GM12878 (cell line): ENCODE results near the gene NCKAP5. TPM values are rescaled to one million over a fixed set of nuclear protein-coding genes. Genes with fewer than 3 reads are reported as not detected.
A peak's percentile ranks its signal among the peaks of the same experiment; 100 is the strongest.

Experiments used
- ATAC-seq: fragments of 200-7000 bp; cut with Tn5 transposase; 3 replicates; pipeline ENCODE4 v1.9.1; 2020; ENCODE audit warnings: mild to moderate bottlenecking, moderate library complexity
- BruUV-seq: library from RNA; stranded (reverse); fragments of 400-500 nt; replicated peaks from 2 replicates; lab custom pipeline; 2021; lab: Mats Ljungman, UMichigan
- CTCF ChIA-PET: fragments of 300-600 bp; sonication (Branson Sonifier 250); formaldehyde crosslinking; extraction: SDS; loops from one replicate; lab custom pipeline; 2021; ENCODE audit warnings: inconsistent platforms; lab: Yijun Ruan, JAX
- POLR2A ChIA-PET: fragments of 350-600 bp; formaldehyde crosslinking; extraction: SDS; loops from one replicate; lab custom pipeline; 2021; ENCODE audit warnings: inconsistent platforms; lab: Charles Lee
- RAD21 ChIA-PET: fragments of 300-600 bp; sonication (Branson Sonifier 250); formaldehyde crosslinking; loops from one replicate; lab custom pipeline; 2023; ENCODE audit warnings: antibody characterized with exemption; ENCODE audit not compliant: unreplicated experiment; lab: Charles Lee
- SMC1A ChIA-PET: fragments of 300-600 bp; sonication (Branson Sonifier 250); formaldehyde crosslinking; loops from one replicate; lab custom pipeline; 2023; ENCODE audit not compliant: unreplicated experiment, uncharacterized antibody; lab: Charles Lee
- DNase-seq: peaks from one replicate; pipeline ENCODE4 v3.0.0-alpha.2; 2011; ENCODE audit warnings: low read depth, low spot score
- FAIRE-seq: peaks from 3 replicates; lab custom pipeline; 2011; peaks lifted over from hg19 to GRCh38; lab: Jason Lieb, UNC
- H2AFZ ChIP-seq: 2 replicates; pipeline ENCODE4 v1.6.0; 2011; ENCODE audit warnings: low read depth, low read length, control low read depth; ENCODE audit not compliant: control insufficient read depth
- H3K27ac ChIP-seq: 2 replicates; pipeline ENCODE4 v1.5.1; 2011; ENCODE audit warnings: control low read depth; ENCODE audit not compliant: control insufficient read depth, insufficient read depth
- H3K27me3 ChIP-seq, 2 experiments: replicated peaks in 1 of 2; 2 replicates each; pipeline versions ENCODE4 v1.6.0 to v1.6.1; 2011; ENCODE audit warnings: low read length in 1 of 2; ENCODE audit not compliant: control insufficient read depth in 2 of 2, insufficient read depth in 2 of 2
- H3K36me3 ChIP-seq, 2 experiments: 2 replicates each; pipeline ENCODE4 v1.5.1; 2011; ENCODE audit warnings: low read length in 1 of 2; ENCODE audit not compliant: control insufficient read depth in 2 of 2, insufficient read depth in 2 of 2
- H3K4me1 ChIP-seq: 2 replicates; pipeline ENCODE4 v1.6.1; 2011; ENCODE audit warnings: mild to moderate bottlenecking, low read length, moderate library complexity, mixed read lengths; ENCODE audit not compliant: control insufficient read depth, insufficient read depth
- H3K4me2 ChIP-seq: 2 replicates; pipeline ENCODE4 v1.6.0; 2011; ENCODE audit warnings: control low read depth; ENCODE audit not compliant: control insufficient read depth, insufficient read depth
- H3K4me3 ChIP-seq: fragments of 200-600 bp; sonication (generic); 2 replicates; pipeline ENCODE4 v1.5.1; 2016
- H3K79me2 ChIP-seq: 2 replicates; pipeline ENCODE4 v1.6.0; 2011; ENCODE audit warnings: low read length; ENCODE audit not compliant: control insufficient read depth, insufficient read depth
- H3K9ac ChIP-seq: 2 replicates; pipeline ENCODE4 v1.8.0; 2011; ENCODE audit warnings: low read length, control low read depth, mixed read lengths; ENCODE audit not compliant: control insufficient read depth, insufficient read depth
- H3K9me3 ChIP-seq: replicated peaks from 3 replicates; pipeline ENCODE4 v1.5.1; 2011; ENCODE audit warnings: mild to moderate bottlenecking, low read length; ENCODE audit not compliant: control insufficient read depth, insufficient read depth
- H4K20me1 ChIP-seq: 2 replicates; pipeline ENCODE4 v1.6.0; 2011; ENCODE audit not compliant: control insufficient read depth, insufficient read depth
- BCL3 ChIP-seq: IDR thresholded peaks from 2 replicates; pipeline ENCODE4 v1.6.1; 2011; ENCODE audit warnings: borderline replicate concordance, low read depth, mild to moderate bottlenecking, moderate library complexity, low read length; ENCODE audit not compliant: insufficient read depth, poor library complexity, severe bottlenecking
- BHLHE40 ChIP-seq, 2 experiments: fragments of 450-650 bp in 1 of 2; IDR thresholded peaks; 2 replicates each; pipeline ENCODE4 v1.6.1; 2011 to 2017; ENCODE audit warnings: low read depth in 2 of 2, borderline replicate concordance in 1 of 2, improper control_type of control experiment in 1 of 2, low read length in 1 of 2, mild to moderate bottlenecking in 1 of 2
- CHD2 ChIP-seq: IDR thresholded peaks from 2 replicates; pipeline ENCODE4 v1.6.1; 2011; ENCODE audit warnings: low read depth, low read length, improper control_type of control experiment, borderline replicate concordance
- CHD4 ChIP-seq: fragments of 200-600 bp; sonication (generic); IDR thresholded peaks from 2 replicates; pipeline ENCODE4 v1.6.1; 2016; ENCODE audit warnings: mild to moderate bottlenecking
- MEF2B ChIP-seq: fragments of 450-650 bp; IDR thresholded peaks from 2 replicates; pipeline ENCODE4 v1.6.1; 2018; ENCODE audit warnings: mild to moderate bottlenecking, moderate library complexity; ENCODE audit not compliant: partially characterized antibody, poor library complexity, severe bottlenecking
- MTA3 ChIP-seq: IDR thresholded peaks from 2 replicates; pipeline ENCODE4 v1.6.1; 2012; ENCODE audit warnings: low read length, inconsistent platforms, borderline replicate concordance
- MYB ChIP-seq: fragments of 150-350 bp; IDR thresholded peaks from 2 replicates; pipeline ENCODE4 v1.6.1; 2014; ENCODE audit warnings: mild to moderate bottlenecking, low read depth, low read length, borderline replicate concordance
- PAX8 ChIP-seq: fragments of 450-650 bp; IDR thresholded peaks from 2 replicates; pipeline ENCODE4 v1.6.1; 2017; ENCODE audit warnings: mild to moderate bottlenecking, moderate library complexity
- RAD51 ChIP-seq: fragments of 450-650 bp; IDR thresholded peaks from 2 replicates; pipeline ENCODE4 v1.6.1; 2016; ENCODE audit warnings: moderate library complexity, mild to moderate bottlenecking, inconsistent platforms
- WGBS: methylation state at CpG from one replicate; pipeline ENCODE4 v1.1.6; 2016; ENCODE audit warnings: low lambda C conversion rate; ENCODE audit not compliant: insufficient replicate concordance, insufficient coverage; ENCODE audit errors: missing lambda C conversion rate; 5-methylcytosine and 5-hydroxymethylcytosine counted together
- in situ Hi-C: fragments of 300-500 bp; cut with MboI; formaldehyde crosslinking; loops from 9 replicates; pipeline ENCODE4 v1.14.3; 2018; ENCODE audit warnings: mixed read lengths
- intact Hi-C: fragments of 100-400 bp; cut with micrococcal nuclease; formaldehyde crosslinking; loops from one replicate; pipeline ENCODE4 v1.14.2; 2022; ENCODE audit not compliant: unreplicated experiment
- polyA plus RNA-seq, 11 experiments: library from polyadenylated mRNA; depleted of rRNA in 4 of 11; unstranded in 6 of 11; stranded (reverse) in 5 of 11; fragments of >200 nt; fragmentation: Nextera tagmentation in 4 of 11; fragmentation: Illumina TruSeq in 1 of 11; extraction: Ambion mirVana in 4 of 11; extraction: Trizol in 1 of 11; gene quantifications; 1 replicate in 1 of 11; 2 replicates in 10 of 11; pipeline versions ENCODE4 v1.2.1 to v1.2.3, GENCODE V29; 2011 to 2016; ENCODE audit warnings: inconsistent platforms in 2 of 11, missing spikeins in 2 of 11, low read depth in 1 of 11
- total RNA-seq, 4 experiments: library from RNA; depleted of rRNA in 3 of 4; stranded (reverse); fragments of >200 nt in 3 of 4; fragmentation: Illumina TruSeq in 1 of 4; extraction: Trizol in 1 of 4; gene quantifications; 2 replicates each; pipeline versions ENCODE4 v1.2.1 to v1.2.3, GENCODE V29; 2013 to 2021
- TF ChIP-seq, protein P1 (sequence below): fragments of 150-350 bp; IDR thresholded peaks from 2 replicates; pipeline ENCODE4 v1.6.1; 2016; ENCODE audit warnings: low read depth, low read length
- TF ChIP-seq, protein P2 (sequence below): fragments of 450-650 bp; IDR thresholded peaks from 2 replicates; pipeline ENCODE4 v1.6.1; 2016; ENCODE audit warnings: mild to moderate bottlenecking
- TF ChIP-seq, protein P3 (sequence below): fragments of 450-650 bp; IDR thresholded peaks from 2 replicates; pipeline ENCODE4 v1.6.1; 2018; ENCODE audit warnings: borderline replicate concordance, mild to moderate bottlenecking; ENCODE audit not compliant: partially characterized antibody

NCKAP5 gene
- total and polyA plus RNA-seq, 10 of the 15 experiments (the other 5 are each of a cell fraction or from before 2014, with no cell fraction given), result 0.06 to 0.44 (median 0.16) TPM

DNA sequence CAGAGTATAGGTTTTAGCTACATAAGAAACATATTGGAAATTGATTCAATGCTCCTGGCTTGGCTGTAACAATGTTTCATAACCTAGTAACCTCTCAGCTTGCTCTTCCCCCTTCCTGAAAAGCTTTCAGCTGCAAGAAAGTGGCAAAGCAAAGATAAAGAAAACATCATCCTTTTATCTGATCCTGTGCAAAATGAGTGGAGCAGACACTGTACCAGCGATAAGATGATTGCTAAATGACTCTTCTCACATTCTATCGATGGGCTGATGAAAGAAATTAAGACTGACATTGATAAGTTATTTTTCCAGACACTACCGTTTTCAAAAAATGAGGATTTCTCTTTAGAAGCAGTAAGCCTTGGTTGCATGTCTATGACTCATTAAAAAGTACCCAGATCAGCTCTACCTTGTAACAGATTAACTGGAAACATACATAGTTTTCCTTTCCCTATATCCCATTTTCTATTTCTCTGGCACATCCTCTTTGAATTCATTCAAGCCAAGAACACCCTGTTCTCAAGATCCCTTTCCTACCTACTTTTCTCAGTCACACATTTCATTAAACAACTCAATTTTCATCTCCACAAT, 811.2 kb downstream of the NCKAP5 start (continued):
- TF ChIP-seq MEF2B (no peak), PAX8 (no peak), MTA3 (no peak), CHD4 (no peak)
- TF ChIP-seq, protein P1, sequence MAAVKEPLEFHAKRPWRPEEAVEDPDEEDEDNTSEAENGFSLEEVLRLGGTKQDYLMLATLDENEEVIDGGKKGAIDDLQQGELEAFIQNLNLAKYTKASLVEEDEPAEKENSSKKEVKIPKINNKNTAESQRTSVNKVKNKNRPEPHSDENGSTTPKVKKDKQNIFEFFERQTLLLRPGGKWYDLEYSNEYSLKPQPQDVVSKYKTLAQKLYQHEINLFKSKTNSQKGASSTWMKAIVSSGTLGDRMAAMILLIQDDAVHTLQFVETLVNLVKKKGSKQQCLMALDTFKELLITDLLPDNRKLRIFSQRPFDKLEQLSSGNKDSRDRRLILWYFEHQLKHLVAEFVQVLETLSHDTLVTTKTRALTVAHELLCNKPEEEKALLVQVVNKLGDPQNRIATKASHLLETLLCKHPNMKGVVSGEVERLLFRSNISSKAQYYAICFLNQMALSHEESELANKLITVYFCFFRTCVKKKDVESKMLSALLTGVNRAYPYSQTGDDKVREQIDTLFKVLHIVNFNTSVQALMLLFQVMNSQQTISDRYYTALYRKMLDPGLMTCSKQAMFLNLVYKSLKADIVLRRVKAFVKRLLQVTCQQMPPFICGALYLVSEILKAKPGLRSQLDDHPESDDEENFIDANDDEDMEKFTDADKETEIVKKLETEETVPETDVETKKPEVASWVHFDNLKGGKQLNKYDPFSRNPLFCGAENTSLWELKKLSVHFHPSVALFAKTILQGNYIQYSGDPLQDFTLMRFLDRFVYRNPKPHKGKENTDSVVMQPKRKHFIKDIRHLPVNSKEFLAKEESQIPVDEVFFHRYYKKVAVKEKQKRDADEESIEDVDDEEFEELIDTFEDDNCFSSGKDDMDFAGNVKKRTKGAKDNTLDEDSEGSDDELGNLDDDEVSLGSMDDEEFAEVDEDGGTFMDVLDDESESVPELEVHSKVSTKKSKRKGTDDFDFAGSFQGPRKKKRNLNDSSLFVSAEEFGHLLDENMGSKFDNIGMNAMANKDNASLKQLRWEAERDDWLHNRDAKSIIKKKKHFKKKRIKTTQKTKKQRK, result no peak

DNA sequence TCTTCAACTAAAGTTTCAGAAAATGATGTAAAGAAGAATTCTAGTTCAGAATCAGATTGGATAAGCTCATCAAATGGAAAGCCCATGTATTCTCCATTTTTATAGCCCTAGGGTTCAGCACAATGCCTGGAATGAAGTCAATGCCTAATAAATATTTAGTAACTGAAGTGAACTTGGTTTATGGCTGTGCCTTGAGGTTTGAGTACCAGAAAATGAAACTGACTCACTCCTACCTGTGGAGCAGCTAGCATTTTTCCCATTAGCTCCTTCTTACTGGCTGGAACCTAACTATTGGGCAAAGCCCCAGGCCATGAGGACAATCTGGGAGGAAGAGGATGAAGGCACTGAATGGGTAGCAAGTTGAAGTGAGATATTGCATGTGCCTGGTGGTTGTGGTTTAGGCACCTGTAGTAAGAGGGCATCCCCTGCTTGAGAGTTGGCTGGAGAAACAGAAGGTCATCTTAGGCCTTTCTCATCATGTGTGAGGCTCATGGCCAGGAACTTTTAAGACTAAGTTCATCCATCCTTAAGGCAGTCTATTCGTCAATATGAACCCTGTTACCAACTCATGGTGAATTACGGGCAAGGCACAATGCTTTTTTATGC, 813.3 kb downstream of the NCKAP5 start:
- ChIA-PET POLR2A (no interaction called here), CTCF (interaction anchor here (1.4 kb wide), 1 partner anchor 15 kb away, joined by 3 read pairs; no protein-coding TSS in a partner anchor), SMC1A (interaction anchor here (0.8 to 1.6 kb wide), 2 partner anchors 15 to 197 kb away, joined by 3 read pairs; no protein-coding TSS in a partner anchor), RAD21 (no interaction called here)
- Histone ChIP-seq H4K20me1 (no peaks in the 10 kb centered on the region), H3K27me3 (no peaks in the 10 kb centered on the region), H3K27ac (no peak overlapping the region), H3K4me2 (no peak overlapping the region), H2AFZ (no peak overlapping the region), H3K4me1 (no peaks in the 10 kb centered on the region), H3K9me3 (no peaks in the 10 kb centered on the region), H3K79me2 (no peaks in the 10 kb centered on the region), H3K4me3 (no peak overlapping the region), H3K36me3 (no peaks in the 10 kb centered on the region), H3K9ac (no peak overlapping the region)
- FAIRE-seq, result no peak
- WGBS, result 40% methylated on average over 2 of the region's 2 CpGs
- intact Hi-C loops, result no loop called here
- BruUV-seq, result no TSS peak
- ATAC-seq, result peak; percentile 55
- DNase-seq, result no peak
- in situ Hi-C loops, result no loop called here
- TF ChIP-seq, protein P2, sequence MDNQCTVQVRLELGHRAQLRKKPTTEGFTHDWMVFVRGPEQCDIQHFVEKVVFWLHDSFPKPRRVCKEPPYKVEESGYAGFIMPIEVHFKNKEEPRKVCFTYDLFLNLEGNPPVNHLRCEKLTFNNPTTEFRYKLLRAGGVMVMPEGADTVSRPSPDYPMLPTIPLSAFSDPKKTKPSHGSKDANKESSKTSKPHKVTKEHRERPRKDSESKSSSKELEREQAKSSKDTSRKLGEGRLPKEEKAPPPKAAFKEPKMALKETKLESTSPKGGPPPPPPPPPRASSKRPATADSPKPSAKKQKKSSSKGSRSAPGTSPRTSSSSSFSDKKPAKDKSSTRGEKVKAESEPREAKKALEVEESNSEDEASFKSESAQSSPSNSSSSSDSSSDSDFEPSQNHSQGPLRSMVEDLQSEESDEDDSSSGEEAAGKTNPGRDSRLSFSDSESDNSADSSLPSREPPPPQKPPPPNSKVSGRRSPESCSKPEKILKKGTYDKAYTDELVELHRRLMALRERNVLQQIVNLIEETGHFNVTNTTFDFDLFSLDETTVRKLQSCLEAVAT, result no peak
- no peak for TF ChIP-seq MYB
- TF ChIP-seq BHLHE40 (IDR thresholded peaks at IDR 0.05; ENCODE audit: borderline replicate concordance in 1 of 2, low read depth in 2 of 2, low read length in 1 of 2), result peak in 1 of 2 experiments; percentile 79; a peak in 3 of 4 replicates
- TF ChIP-seq RAD51, result no peak
- TF ChIP-seq BCL3, result no peak
- TF ChIP-seq, protein P3, sequence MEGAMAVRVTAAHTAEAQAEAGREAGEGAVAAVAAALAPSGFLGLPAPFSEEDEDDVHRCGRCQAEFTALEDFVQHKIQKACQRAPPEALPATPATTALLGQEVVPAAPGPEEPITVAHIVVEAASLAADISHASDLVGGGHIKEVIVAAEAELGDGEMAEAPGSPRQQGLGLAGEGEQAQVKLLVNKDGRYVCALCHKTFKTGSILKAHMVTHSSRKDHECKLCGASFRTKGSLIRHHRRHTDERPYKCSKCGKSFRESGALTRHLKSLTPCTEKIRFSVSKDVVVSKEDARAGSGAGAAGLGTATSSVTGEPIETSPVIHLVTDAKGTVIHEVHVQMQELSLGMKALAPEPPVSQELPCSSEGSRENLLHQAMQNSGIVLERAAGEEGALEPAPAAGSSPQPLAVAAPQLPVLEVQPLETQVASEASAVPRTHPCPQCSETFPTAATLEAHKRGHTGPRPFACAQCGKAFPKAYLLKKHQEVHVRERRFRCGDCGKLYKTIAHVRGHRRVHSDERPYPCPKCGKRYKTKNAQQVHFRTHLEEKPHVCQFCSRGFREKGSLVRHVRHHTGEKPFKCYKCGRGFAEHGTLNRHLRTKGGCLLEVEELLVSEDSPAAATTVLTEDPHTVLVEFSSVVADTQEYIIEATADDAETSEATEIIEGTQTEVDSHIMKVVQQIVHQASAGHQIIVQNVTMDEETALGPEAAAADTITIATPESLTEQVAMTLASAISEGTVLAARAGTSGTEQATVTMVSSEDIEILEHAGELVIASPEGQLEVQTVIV, result no peak
- no peak for TF ChIP-seq CHD2
